Activated CD4-positive, alpha-beta T cell treated with anti-CD3 and anti-CD28 coated beads for 48 hours (primary cell): ENCODE data around the gene SKI.

Experiments used
- DNase-seq: peaks from one replicate; pipeline ENCODE4 v3.0.0-alpha.2; 2020

SKI gene

GRCh38 chr1:2194898-2195673, 33.0 kb upstream of the SKI start:
- peak; percentile 91 for DNase-seq

- no peak for DNase-seq
Observed at GRCh38 chr1:2195785-2196184, 32.3 kb upstream of the SKI start.

- no peak for DNase-seq
Observed at GRCh38 chr1:2196901-2197638, 31.0 kb upstream of the SKI start.

GRCh38 chr1:2197707-2198165, 30.4 kb upstream of the SKI start:
- DNase-seq: no peak

- DNase-seq: no peak
Observed at GRCh38 chr1:2198571-2198970, 29.5 kb upstream of the SKI start.

- peak; percentile 89 for DNase-seq
Observed at GRCh38 chr1:2199042-2199810, 28.9 kb upstream of the SKI start.

- DNase-seq: no peak
Observed at GRCh38 chr1:2200308-2200943, 27.7 kb upstream of the SKI start.

- no peak for DNase-seq
Observed at GRCh38 chr1:2201062-2201461, 27.1 kb upstream of the SKI start.

GRCh38 chr1:2202008-2202575, 26.0 kb upstream of the SKI start:
- DNase-seq: no peak

- no peak for DNase-seq
Observed at GRCh38 chr1:2202843-2203601, 25.1 kb upstream of the SKI start.

- no peak for DNase-seq
Observed at GRCh38 chr1:2203671-2204414, 24.3 kb upstream of the SKI start.

- no peak for DNase-seq
Observed at GRCh38 chr1:2204415-2205190, 23.5 kb upstream of the SKI start.

GRCh38 chr1:2205191-2205952, 22.7 kb upstream of the SKI start:
- peak; percentile 92 for DNase-seq

GRCh38 chr1:2206813-2207487, 21.2 kb upstream of the SKI start:
- no peak for DNase-seq

- no peak for DNase-seq
Observed at GRCh38 chr1:2208309-2209239, 19.5 kb upstream of the SKI start.

GRCh38 chr1:2209400-2210083, 18.6 kb upstream of the SKI start:
- no peak for DNase-seq

GRCh38 chr1:2210084-2210653, 17.9 kb upstream of the SKI start:
- DNase-seq: no peak
